A549 (cell line): ENCODE measurements around the gene UMOD. TPM values are rescaled to one million over a fixed set of nuclear protein-coding genes. Genes with fewer than 3 reads are reported as not detected.

Source experiments
- ATAC-seq, 2 experiments: fragments of 200-7000 bp in 1 of 2; fragments of >200 bp in 1 of 2; cut with Nextera tagmentation in 1 of 2; cut with Tn5 transposase in 1 of 2; 3 replicates each; pipeline versions ENCODE4 v1.8.0 to v1.9.1; 2018 to 2020; ENCODE audit warnings: mild to moderate bottlenecking in 1 of 2, moderate library complexity in 1 of 2
- CTCF ChIA-PET: fragments of 300-600 bp; sonication (Branson Sonifier 250); formaldehyde crosslinking; extraction: SDS; loops from one replicate; lab custom pipeline; 2021; ENCODE audit warnings: antibody characterized with exemption, inconsistent platforms; lab: Yijun Ruan, JAX
- POLR2A ChIA-PET: fragments of 350-600 bp; formaldehyde crosslinking; extraction: SDS; loops from one replicate; lab custom pipeline; 2021; ENCODE audit warnings: antibody characterized with exemption, inconsistent platforms; lab: Yijun Ruan, JAX
- DNase-seq, 2 experiments: peaks; one replicate each; pipeline versions ENCODE4 v3.0.0 to v3.0.0-alpha.2; 2011 to 2016; ENCODE audit warnings: low read depth in 1 of 2, low spot score in 1 of 2
- FAIRE-seq: peaks from 2 replicates; lab custom pipeline; 2011; peaks lifted over from hg19 to GRCh38; lab: Jason Lieb, UNC
- H3K27ac ChIP-seq, 2 experiments: fragments of >200 bp; sonication (Bioruptor Twin); formaldehyde crosslinking; 3 replicates each; pipeline ENCODE4 v1.5.1; 2016 to 2017
- H3K4me1 ChIP-seq: fragments of >200 bp; sonication (Bioruptor Twin); formaldehyde crosslinking; 3 replicates; pipeline ENCODE4 v1.6.1; 2016
- H3K4me2 ChIP-seq: fragments of >200 bp; sonication (Bioruptor Twin); formaldehyde crosslinking; 3 replicates; pipeline ENCODE4 v1.6.1; 2016
- H3K4me3 ChIP-seq: fragments of >200 bp; sonication (Bioruptor Twin); formaldehyde crosslinking; 3 replicates; pipeline ENCODE4 v1.5.1; 2016
- H3K9me3 ChIP-seq: fragments of >200 bp; sonication (Bioruptor Twin); formaldehyde crosslinking; 3 replicates; pipeline ENCODE4 v1.6.1; 2016
- CEBPB ChIP-seq, 2 experiments: fragments of >200 bp in 1 of 2; sonication (Bioruptor Twin) in 1 of 2; formaldehyde crosslinking in 1 of 2; IDR thresholded peaks; 2 replicates each; pipeline ENCODE4 v1.6.1; 2012 to 2016
- EHMT2 ChIP-seq: fragments of 200-600 bp; sonication (generic); IDR thresholded peaks from 2 replicates; pipeline ENCODE4 v1.6.1; 2016; ENCODE audit warnings: antibody characterized with exemption, low read depth, mild to moderate bottlenecking, moderate library complexity
- ESRRA ChIP-seq: fragments of 150-350 bp; IDR thresholded peaks from 2 replicates; pipeline ENCODE4 v1.6.1; 2014; ENCODE audit warnings: mild to moderate bottlenecking, low read length, borderline replicate concordance
- FOSB ChIP-seq: fragments of 250-450 bp; sonication (Bioruptor Pico); IDR thresholded peaks from 2 replicates; pipeline ENCODE4 v1.5.0; 2020; ENCODE audit warnings: mild to moderate bottlenecking, moderate library complexity
- FOSL2 ChIP-seq, 2 experiments: fragments of 450-650 bp in 1 of 2; fragments of >200 bp in 1 of 2; sonication (Bioruptor Twin) in 1 of 2; formaldehyde crosslinking; IDR thresholded peaks; 2 replicates each; pipeline versions ENCODE4 v1.5.0 to v1.6.1; 2016 to 2020; ENCODE audit warnings: mild to moderate bottlenecking in 1 of 2, moderate library complexity in 1 of 2
- FOXS1 ChIP-seq: fragments of 250-450 bp; sonication (Bioruptor Pico); IDR thresholded peaks from 2 replicates; pipeline ENCODE4 v1.5.0; 2020; ENCODE audit warnings: mild to moderate bottlenecking, moderate library complexity
- GATA3 ChIP-seq: IDR thresholded peaks from 2 replicates; pipeline ENCODE4 v1.6.1; 2012; ENCODE audit warnings: borderline replicate concordance
- HDAC2 ChIP-seq: fragments of 200-600 bp; sonication (generic); IDR thresholded peaks from 2 replicates; pipeline ENCODE4 v1.6.1; 2016
- HOXA7 ChIP-seq: fragments of 250-450 bp; sonication (Bioruptor Pico); IDR thresholded peaks from 2 replicates; pipeline ENCODE4 v1.5.0; 2020; ENCODE audit warnings: mild to moderate bottlenecking, moderate library complexity
- HOXB5 ChIP-seq: fragments of 250-450 bp; sonication (Bioruptor Pico); IDR thresholded peaks from 2 replicates; pipeline ENCODE4 v1.5.0; 2020; ENCODE audit warnings: mild to moderate bottlenecking, moderate library complexity
- JUNB ChIP-seq: fragments of >200 bp; sonication (Bioruptor Twin); formaldehyde crosslinking; IDR thresholded peaks from 2 replicates; pipeline ENCODE4 v1.6.1; 2016
- MYC ChIP-seq: IDR thresholded peaks from 2 replicates; pipeline ENCODE4 v1.6.1; 2012; ENCODE audit warnings: mild to moderate bottlenecking, inconsistent platforms, low read length, improper control_type of control experiment, borderline replicate concordance
- NFE2L2 ChIP-seq: fragments of 150-350 bp; conservative IDR thresholded peaks from 2 replicates; pipeline ENCODE4 v1.6.1; 2014; ENCODE audit warnings: low read length
- NPAS2 ChIP-seq: fragments of 250-450 bp; sonication (Bioruptor Pico); IDR thresholded peaks from 2 replicates; pipeline ENCODE4 v1.8.0; 2022; ENCODE audit warnings: mild to moderate bottlenecking, moderate library complexity, borderline replicate concordance
- POLR2AphosphoS2 ChIP-seq: conservative IDR thresholded peaks from 2 replicates; pipeline ENCODE4 v1.6.1; 2012; ENCODE audit warnings: low read length, improper control_type of control experiment, inconsistent platforms
- RCOR1 ChIP-seq: fragments of 150-350 bp; IDR thresholded peaks from 2 replicates; pipeline ENCODE4 v1.6.1; 2014; ENCODE audit warnings: antibody characterized with exemption, low read length, low read depth
- SMC3 ChIP-seq: fragments of >200 bp; sonication (Bioruptor Twin); formaldehyde crosslinking; IDR thresholded peaks from 3 replicates; pipeline ENCODE4 v1.6.1; 2018; ENCODE audit warnings: inconsistent platforms
- TP53 ChIP-seq: fragments of 250-450 bp; sonication (Bioruptor Pico); IDR thresholded peaks from 2 replicates; pipeline ENCODE4 v1.5.0; 2021; ENCODE audit warnings: mild to moderate bottlenecking, moderate library complexity
- ZNF302 ChIP-seq: fragments of 250-450 bp; sonication (Bioruptor Pico); IDR thresholded peaks from 2 replicates; pipeline ENCODE4 v1.9.0; 2021; ENCODE audit warnings: inconsistent platforms, mild to moderate bottlenecking, moderate library complexity
- ZSCAN20 ChIP-seq: fragments of 250-450 bp; sonication (Bioruptor Pico); IDR thresholded peaks from 2 replicates; pipeline ENCODE4 v1.8.0; 2022; ENCODE audit warnings: mild to moderate bottlenecking, moderate library complexity
- WGBS: methylation state at CpG from one replicate; pipeline ENCODE4 v1.1.6; 2017; ENCODE audit errors: missing lambda C conversion rate; 5-methylcytosine and 5-hydroxymethylcytosine counted together
- polyA plus RNA-seq, 4 experiments: library from polyadenylated mRNA; depleted of rRNA in 3 of 4; stranded (reverse); fragments of >200 nt; fragmentation: RNase III in 1 of 4; extraction: RNeasy Plus Mini Kit Qiagen cat#74134 plus additional on column Dnase treatment in 1 of 4; gene quantifications; 2 replicates in 3 of 4; 3 replicates in 1 of 4; pipeline ENCODE4 v1.2.3, GENCODE V29; 2011 to 2017
- TF ChIP-seq, protein P1 (sequence below): IDR thresholded peaks from 2 replicates; pipeline ENCODE4 v1.6.1; 2012
- TF ChIP-seq, protein P2 (sequence below): fragments of 250-450 bp; sonication (Bioruptor Pico); IDR thresholded peaks from 2 replicates; pipeline ENCODE4 v1.5.0; 2020; ENCODE audit warnings: low read depth, mild to moderate bottlenecking, moderate library complexity
- TF ChIP-seq, protein P3 (sequence below): IDR thresholded peaks from 2 replicates; pipeline ENCODE4 v1.6.1; 2012; ENCODE audit warnings: low read depth, borderline replicate concordance
- TF ChIP-seq, protein P4 (sequence below): fragments of >200 bp; sonication (Bioruptor Twin); formaldehyde crosslinking; IDR thresholded peaks from 3 replicates; pipeline ENCODE4 v1.6.1; 2016
- TF ChIP-seq, protein P5 (sequence below): fragments of 200-600 bp; sonication (generic); IDR thresholded peaks from 2 replicates; pipeline ENCODE4 v1.6.1; 2016; ENCODE audit warnings: antibody characterized with exemption, mild to moderate bottlenecking, moderate library complexity

Gene UMOD
- polyA plus RNA-seq, 2 of the 4 experiments (the other 2 are of a cell fraction) = not detected

DNA sequence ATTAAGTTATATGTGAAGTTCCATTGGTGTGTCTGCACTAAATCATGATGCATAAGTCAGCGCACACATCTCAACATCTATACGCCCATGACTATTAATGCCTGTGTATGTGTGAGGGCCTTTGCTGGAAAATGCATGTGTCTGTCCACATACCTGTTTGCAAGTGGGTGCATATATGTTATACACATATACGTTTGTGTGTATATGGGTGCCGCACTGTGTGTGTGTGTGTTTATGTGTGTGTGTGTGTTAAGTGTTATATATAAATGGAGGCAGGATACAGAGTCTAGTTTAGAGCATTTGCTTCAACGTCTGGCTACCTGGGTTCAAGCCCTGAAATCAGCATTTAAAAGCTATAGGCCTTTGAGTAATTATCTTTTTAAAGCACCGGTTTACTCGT lies 44.7 kb downstream of the UMOD start:
- Histone ChIP-seq H3K4me2 (no peak overlapping the region), H3K27ac (no peak overlapping the region), H3K4me3 (no peak overlapping the region), H3K4me1 (no peaks in the 10 kb centered on the region), H3K9me3 (no peaks in the 10 kb centered on the region)
- FAIRE-seq (no peak), ATAC-seq (no peak), DNase-seq (no peak)
- TF ChIP-seq, protein P1, sequence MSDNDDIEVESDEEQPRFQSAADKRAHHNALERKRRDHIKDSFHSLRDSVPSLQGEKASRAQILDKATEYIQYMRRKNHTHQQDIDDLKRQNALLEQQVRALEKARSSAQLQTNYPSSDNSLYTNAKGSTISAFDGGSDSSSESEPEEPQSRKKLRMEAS = no peak
- TF ChIP-seq, protein P2, sequence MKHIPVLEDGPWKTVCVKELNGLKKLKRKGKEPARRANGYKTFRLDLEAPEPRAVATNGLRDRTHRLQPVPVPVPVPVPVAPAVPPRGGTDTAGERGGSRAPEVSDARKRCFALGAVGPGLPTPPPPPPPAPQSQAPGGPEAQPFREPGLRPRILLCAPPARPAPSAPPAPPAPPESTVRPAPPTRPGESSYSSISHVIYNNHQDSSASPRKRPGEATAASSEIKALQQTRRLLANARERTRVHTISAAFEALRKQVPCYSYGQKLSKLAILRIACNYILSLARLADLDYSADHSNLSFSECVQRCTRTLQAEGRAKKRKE (CRISPR knock-in tag) = no peak
- TF ChIP-seq, protein P3, sequence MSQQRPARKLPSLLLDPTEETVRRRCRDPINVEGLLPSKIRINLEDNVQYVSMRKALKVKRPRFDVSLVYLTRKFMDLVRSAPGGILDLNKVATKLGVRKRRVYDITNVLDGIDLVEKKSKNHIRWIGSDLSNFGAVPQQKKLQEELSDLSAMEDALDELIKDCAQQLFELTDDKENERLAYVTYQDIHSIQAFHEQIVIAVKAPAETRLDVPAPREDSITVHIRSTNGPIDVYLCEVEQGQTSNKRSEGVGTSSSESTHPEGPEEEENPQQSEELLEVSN = no peak
- no peak for TF ChIP-seq GATA3
- no peak for TF ChIP-seq HOXB5 (CRISPR knock-in tag)
- TF ChIP-seq, protein P4, sequence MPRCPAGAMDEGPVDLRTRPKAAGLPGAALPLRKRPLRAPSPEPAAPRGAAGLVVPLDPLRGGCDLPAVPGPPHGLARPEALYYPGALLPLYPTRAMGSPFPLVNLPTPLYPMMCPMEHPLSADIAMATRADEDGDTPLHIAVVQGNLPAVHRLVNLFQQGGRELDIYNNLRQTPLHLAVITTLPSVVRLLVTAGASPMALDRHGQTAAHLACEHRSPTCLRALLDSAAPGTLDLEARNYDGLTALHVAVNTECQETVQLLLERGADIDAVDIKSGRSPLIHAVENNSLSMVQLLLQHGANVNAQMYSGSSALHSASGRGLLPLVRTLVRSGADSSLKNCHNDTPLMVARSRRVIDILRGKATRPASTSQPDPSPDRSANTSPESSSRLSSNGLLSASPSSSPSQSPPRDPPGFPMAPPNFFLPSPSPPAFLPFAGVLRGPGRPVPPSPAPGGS = no peak
- TF ChIP-seq, protein P5, sequence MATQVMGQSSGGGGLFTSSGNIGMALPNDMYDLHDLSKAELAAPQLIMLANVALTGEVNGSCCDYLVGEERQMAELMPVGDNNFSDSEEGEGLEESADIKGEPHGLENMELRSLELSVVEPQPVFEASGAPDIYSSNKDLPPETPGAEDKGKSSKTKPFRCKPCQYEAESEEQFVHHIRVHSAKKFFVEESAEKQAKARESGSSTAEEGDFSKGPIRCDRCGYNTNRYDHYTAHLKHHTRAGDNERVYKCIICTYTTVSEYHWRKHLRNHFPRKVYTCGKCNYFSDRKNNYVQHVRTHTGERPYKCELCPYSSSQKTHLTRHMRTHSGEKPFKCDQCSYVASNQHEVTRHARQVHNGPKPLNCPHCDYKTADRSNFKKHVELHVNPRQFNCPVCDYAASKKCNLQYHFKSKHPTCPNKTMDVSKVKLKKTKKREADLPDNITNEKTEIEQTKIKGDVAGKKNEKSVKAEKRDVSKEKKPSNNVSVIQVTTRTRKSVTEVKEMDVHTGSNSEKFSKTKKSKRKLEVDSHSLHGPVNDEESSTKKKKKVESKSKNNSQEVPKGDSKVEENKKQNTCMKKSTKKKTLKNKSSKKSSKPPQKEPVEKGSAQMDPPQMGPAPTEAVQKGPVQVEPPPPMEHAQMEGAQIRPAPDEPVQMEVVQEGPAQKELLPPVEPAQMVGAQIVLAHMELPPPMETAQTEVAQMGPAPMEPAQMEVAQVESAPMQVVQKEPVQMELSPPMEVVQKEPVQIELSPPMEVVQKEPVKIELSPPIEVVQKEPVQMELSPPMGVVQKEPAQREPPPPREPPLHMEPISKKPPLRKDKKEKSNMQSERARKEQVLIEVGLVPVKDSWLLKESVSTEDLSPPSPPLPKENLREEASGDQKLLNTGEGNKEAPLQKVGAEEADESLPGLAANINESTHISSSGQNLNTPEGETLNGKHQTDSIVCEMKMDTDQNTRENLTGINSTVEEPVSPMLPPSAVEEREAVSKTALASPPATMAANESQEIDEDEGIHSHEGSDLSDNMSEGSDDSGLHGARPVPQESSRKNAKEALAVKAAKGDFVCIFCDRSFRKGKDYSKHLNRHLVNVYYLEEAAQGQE = no peak
- TF ChIP-seq HDAC2 = no peak
- TF ChIP-seq NPAS2 (CRISPR knock-in tag) = no peak
- TF ChIP-seq JUNB = no peak
- no peak for TF ChIP-seq FOSB (CRISPR knock-in tag)
- TF ChIP-seq EHMT2 = no peak
- TF ChIP-seq NFE2L2 = no peak
- TF ChIP-seq RCOR1 = no peak
- TF ChIP-seq ZNF302 (CRISPR knock-in tag) = no peak
- no peak for TF ChIP-seq CEBPB (IDR thresholded peaks at IDR 0.05)
- WGBS = 43% methylated on average over 7 of the region's 7 CpGs
- CTCF ChIA-PET = interaction anchor here (1.0 to 3.1 kb wide), 2 partner anchors 14 to 401 kb away, joined by 3 to 18 read pairs; no protein-coding TSS in a partner anchor
- POLR2A ChIA-PET = no interaction called here

DNA sequence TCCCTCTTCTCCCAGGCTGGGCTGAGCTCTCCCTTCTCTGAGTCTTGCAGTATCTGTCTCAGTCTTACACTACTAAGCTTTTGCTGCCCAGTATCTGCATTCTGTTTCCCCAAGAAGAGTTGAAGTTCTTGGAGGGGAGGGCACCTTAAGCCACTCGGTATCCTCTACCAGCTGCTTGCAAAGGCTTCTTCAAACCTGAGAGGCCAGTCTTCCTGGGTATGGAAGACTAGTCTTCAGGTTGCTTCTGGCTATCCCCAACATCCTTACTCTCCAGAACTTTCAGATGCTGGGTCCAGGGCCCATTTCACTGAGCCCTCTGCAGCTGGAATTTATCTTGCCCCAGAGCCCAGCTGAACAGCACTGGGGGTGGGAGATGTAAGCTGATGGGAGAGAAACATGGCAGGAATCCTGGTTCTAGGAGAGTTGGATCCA lies 45.3 kb downstream of the UMOD start:
- TF ChIP-seq ESRRA (no peak), TP53 (no peak), EHMT2 (no peak), POLR2AphosphoS2 (no peak), ZSCAN20 (CRISPR knock-in tag) (no peak), FOSL2 (IDR thresholded peaks at IDR 0.05) (no peak), FOSL2 (CRISPR knock-in tag; IDR thresholded peaks at IDR 0.05) (no peak), RCOR1 (no peak), HOXA7 (no peak), FOSB (CRISPR knock-in tag) (no peak), MYC (no peak), SMC3 (no peak), FOXS1 (CRISPR knock-in tag) (no peak)
- TF ChIP-seq, protein P1 = no peak
- TF ChIP-seq, protein P3 = no peak
- Histone ChIP-seq H3K4me1 (no peaks in the 10 kb centered on the region), H3K27ac (no peak overlapping the region), H3K4me2 (no peak overlapping the region), H3K4me3 (no peak overlapping the region), H3K9me3 (no peaks in the 10 kb centered on the region)
- POLR2A ChIA-PET = no interaction called here
- ATAC-seq (no peak), DNase-seq (no peak), FAIRE-seq (no peak)
- 0% methylated on average over 1 of the region's 1 CpG for WGBS
- CTCF ChIA-PET = interaction anchor here (1.0 to 1.7 kb wide), 3 partner anchors 13 to 408 kb away, joined by 3 to 9 read pairs (median 3); no protein-coding TSS in a partner anchor
